Activated CD4-positive, alpha-beta T cell treated with anti-CD3 and anti-CD28 coated beads, Interleukin-2, amount 50 U/mL, for 48 hours (primary cell): ENCODE data around the gene RXRA.

Experiments
- DNase-seq, 2 experiments: peaks; one replicate each; pipeline ENCODE4 v3.0.0-alpha.2; 2020

The RXRA gene

DNA sequence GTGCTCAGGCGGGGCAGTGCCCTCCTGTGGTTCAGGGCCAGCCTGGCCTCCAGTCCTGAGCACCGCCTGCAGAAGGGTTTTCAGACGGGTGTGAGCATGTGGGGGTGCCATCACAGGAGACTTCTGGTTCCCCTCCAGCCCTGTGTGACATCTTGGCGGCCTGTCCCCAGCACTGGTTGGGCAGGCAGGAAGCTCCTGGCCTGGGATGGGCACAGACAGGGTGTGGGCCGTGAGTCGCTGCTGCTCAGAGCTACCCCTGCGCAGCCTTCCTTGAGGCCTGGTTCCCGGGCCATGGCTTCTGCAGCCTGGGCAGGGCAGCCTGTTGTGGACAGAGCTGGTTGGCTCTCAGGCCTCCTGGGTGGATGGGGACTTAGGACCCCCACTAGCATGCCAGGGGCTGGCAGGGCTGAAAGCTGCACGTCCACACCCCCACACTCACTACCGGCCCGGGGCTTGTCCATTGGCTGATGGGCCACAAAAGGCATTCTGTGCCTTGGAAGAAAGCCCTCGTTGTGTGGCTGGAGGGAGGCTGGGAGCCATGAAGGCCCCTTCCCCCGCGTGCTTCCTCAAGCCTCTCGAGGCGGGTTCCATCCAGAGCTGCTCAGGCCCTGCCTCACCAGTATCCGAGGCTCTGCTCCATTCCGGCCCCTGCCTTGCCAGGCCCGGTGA, 58.7 kb downstream of the RXRA start:
- no peak for DNase-seq

DNA sequence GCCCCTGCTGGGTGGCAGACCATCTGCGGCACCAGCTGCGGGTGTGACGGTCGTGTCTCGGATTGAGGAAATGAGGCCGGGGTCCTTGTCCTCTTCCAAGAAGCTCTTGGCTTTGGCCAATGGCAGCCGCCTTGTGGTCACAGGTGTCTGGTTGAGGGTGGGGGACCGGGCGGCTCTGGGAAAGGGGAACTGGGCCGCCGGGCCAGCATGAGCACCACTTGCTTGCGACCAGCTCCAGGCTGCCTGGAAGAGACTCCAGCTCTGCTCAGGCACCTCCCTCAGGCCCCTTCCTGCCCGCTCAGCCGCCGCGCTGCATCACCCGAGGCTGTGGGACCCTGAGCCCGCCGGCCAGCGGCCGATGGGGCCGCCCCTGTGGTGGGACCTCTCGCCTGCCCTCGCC, 59.7 kb downstream of the RXRA start:
- DNase-seq = no peak

DNA sequence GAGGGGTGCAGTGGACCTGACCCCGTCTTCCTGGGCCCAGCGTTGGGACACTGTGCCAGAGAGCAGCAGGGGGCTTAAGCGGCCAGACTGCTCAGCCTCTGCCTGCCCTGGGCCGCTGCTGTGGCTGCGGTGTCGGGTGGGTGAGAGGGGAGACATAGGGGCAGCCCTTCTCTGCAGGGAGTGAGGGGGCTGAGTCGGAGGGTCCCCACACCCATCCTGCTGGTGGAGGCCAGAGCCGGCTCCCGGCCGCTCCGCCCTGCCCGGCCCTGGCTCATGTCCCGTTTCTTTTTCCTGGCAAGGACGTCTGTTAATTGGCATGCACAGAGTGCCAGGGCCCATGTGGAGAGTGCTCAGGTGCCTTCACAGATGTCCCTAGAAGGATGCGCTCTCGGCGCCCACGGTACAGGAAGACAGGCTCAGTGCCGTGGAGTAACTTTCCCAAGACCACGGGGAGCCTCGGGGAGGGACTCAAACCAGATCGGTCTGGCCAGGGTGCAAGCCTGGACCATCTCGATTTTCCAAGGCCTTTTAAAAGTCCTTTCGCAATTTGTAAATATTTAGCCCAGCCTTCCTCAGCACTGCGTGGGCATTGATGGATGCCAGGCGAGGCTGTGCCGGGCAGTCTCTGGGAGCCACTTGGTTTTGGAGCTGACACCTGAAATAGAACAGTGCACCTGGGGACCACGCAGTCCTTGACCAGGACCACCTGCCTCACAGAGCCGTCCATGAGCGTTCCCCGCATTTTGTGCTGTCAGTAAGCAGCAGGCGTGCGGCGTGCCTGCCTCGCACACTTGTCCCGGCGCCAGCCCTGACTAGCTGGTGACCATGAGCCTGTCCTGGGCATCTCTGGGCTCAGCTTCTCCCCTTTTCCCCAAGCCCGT, 60.9 kb downstream of the RXRA start:
- no peak for DNase-seq

DNA sequence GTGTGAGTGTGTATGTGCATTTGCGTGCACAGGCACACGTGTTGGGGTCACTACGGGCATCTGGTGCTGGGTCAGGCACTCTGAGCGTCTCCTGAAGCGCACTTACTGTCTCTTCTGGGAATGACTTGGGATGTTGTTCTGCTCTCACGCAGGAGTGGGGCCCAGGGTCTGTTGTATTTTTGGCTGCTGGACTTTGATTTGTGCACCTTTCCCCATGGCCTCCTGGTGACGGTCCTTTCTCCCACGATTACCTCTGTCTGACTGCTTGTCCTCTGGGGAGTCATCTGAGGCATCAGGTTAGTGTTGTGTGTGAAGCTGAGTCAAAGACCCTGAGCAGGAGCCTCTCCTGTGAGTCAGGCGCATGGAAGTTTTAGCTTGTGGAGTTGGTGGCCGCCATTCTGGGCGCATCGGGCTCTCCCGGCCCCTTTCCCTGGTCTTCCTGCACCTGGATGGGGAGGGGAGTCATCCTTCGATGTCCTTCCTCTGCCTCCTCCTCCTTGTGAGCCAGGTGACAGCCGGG, 62.1 kb downstream of the RXRA start:
- DNase-seq = no peak

DNA sequence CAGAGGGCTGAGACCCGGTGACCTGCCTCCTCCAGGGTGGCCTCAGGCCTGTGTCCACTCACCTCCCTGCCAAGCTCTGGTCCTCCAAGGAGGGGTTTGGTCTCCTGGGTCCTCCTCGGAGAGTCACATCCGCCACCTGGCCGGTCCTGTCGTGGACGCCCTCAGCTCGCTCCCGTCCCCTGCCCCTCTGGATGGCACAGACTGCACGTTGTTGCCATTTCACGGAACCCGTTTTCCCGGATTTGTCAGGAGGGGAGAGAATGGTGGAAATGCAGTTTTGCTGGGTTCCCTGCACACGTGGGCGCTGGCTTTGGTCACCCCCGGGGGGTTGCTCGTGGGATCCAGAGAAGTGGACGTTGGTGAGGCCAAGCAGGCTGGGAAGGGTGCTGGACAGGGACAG, 62.7 kb downstream of the RXRA start:
- no peak for DNase-seq

DNA sequence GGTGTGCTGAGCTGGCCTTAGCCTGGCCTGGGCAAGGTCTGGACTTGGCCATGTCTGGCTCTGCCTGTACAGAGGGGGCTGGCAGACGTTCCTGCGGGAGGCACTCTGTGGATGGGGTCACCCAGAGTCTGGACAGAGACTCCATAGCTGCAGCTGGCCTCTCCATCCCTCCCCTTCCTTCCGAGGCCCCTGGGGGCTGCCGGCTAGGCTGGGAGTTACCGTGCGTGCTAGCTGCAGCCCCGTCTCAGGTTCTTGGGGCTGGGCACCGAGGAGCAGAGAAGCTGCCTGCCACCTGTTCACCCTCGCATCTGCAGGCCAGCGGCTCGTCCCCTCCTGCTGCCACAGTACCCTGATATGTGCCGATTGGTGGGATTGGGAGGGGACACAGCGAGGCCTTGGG, 63.4 kb downstream of the RXRA start:
- DNase-seq = no peak

DNA sequence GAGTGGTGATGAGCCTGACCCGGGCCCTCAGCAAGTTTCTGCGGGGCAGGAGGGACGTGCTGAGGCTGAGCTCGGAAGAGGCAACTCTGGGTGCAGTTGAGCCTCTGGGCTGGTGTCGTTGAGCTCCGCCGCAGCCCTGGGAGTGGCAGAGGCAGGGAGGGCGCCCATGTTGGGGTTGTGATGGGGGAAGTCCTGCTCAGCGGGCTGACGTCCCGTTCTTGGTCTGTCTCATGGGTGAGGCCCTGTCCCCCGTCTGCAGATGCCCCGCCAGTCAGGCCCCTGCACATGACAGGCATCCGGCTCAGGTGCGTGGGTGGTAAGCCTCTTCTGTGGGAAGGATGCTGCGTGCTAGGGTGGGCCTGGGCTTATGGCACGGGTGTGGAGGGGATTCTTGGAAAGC, 64.3 kb downstream of the RXRA start:
- peak; percentile 87 to 90 for DNase-seq

DNA sequence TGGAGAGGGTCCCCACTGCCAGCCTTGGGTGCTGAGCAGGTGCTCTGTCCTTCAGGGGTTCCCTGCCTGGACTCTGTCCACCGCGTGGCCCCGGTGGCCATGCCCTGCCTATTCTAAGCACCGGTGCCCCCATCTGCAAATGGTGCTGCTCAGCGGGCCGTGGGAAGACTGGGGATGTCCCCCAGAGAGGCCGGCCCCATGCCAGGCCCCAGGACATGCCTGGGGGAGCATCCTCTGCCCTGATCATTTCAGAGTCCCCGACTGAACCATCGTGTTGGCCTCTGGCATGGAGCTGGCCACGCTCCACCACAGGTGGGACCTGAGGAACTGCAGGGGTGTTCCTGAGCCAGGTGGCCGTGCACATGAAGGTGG, 64.7 kb downstream of the RXRA start:
- no peak for DNase-seq

DNA sequence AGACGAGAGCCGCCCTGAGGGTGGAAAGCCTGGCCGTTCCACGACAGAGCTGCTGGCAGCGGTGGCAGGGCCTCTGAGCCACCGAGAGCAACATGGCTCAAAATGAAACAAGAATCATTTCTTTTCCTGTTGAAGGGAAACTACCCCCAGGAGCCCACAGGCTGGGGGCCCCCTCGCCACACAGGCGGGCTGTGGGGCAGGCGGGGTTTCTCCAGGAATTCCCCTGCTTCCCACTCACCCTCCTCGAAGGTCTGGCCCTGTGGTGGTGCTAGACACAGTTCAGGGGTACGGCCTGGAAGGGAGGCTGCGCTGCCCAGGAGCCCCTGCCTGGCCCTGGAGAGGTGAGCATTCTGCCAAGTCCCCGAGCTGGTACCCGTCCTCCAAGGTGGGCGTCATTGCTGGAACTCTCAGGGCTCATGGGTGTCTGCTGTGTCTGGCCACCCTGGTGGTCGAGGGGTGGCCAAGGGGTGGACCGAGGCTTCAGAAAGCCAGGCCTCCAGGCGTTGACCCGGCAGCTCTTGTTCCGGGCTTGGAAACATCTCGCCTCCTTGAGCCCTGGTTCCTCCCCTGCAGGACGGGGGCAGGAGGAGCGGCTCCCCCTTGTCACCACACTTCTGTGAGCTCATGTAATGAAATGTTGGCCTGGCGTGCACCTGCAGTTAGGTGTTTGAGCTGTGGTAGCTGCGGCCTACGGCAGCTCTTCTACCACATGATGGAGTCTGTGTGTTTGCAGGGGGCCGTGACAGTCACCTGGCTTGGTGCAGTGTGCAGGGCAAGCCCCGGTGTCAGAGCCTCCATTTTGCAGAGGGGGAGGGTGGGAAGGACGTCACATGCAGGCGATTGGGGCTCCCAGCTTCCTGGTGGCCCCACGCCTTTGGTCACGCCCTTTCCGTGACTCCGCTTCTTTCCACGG, 65.3 kb downstream of the RXRA start:
- DNase-seq = peak; percentile 84 to 88

DNA sequence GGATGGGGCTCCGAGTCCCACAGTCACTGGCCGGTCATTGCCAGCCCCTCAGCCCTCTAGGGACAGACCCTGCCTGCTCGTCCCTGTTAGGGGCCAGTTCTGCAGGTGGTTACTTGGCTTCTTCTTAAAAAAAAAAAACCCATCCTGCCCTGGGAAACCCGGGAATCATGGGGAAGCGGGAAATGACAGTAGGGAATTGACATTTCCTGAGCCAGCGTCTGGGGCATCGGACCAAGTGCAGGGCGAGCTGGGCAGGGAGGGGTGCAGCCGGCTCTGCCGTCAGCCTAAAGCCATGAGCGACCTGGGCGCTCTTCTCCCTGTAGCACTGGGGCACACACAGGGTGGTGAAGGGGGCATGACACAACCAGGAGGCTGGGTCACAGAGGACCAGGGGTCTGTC, 66.6 kb downstream of the RXRA start:
- DNase-seq = no peak

DNA sequence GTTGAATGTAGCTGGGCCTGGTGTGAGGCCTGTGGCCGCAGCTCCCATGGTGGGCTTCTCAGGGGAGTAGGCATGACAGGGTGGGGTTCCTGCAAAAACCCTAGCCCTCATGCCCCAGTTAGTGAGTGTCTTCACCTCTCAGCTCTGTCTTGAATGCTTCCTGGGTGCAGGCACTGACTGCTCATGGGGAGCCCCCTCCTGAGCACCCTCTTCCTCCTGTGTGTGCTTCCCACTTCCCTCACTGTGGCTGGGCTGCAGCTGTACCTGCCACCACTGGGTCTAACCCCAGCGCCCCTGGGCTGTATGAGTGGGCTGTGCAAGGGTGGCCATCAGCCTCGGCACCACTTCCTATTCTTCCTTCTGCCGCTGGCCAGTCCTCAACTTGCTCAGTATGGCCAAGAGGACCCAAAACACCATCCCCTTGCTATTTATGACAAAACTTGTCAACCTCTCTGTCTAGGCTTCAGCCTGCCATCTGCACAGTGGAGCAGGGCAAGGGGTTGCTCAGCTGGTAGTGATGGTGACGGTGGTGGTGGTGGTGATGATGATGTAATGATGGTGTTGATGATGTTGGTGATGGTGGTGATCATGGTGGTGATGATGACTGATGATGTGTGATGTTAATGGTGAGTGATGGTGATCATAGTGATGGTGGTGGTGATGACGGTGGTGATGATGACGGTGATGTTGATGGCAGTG, 67.5 kb downstream of the RXRA start:
- no peak for DNase-seq

DNA sequence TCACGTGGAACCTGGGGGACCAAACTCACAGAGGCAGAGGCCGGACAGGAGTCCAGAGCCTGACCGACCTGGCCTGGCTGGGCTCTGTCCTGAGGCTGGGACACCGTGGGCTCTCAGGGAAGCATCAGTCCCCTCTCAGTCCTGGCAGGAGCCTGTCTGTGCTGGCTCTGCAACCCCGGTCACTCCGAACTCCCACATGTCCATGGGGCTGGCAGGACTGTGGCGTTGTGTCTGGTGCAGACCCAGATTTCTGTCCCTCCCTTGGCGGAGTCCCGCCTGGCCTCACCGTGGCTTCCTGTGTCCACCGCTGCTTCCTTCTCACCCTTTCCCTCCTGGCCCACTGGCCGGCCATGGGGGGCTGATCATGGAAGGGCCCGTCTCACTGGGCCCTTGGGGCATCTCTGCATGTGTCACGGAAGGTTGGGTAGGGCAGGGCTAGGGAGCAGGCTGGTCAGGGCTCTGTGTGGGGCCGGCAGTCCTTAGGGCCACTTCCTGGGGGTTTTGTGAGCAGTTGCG, 68.8 kb downstream of the RXRA start:
- no peak for DNase-seq

DNA sequence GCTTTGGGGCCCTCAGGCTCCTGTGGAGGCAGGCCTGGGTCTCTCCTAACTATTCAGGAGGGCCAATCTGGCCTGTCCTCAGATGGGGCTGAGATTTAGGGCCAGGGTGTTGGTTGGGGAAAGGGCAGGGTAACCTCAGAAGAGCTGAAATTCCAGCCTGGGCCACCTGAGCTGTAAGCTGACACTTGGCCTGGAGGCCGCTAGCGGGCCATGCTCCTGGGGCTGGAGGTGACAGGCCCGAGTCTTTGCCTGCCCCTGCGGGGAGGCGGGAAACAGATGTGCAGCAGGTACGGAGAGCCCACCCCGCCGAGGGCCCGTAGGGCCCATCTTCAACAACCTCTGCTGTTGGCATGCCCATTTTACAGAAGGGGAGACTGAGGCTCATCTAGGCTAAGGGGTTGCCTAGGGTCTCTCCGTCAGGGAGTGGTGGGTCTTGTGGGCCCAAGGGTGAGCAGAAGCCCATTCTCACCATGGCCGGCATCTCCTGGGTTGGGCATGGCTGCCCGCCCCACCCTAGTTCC, 69.5 kb downstream of the RXRA start:
- peak in 1 of 2 experiments; percentile 21 for DNase-seq

DNA sequence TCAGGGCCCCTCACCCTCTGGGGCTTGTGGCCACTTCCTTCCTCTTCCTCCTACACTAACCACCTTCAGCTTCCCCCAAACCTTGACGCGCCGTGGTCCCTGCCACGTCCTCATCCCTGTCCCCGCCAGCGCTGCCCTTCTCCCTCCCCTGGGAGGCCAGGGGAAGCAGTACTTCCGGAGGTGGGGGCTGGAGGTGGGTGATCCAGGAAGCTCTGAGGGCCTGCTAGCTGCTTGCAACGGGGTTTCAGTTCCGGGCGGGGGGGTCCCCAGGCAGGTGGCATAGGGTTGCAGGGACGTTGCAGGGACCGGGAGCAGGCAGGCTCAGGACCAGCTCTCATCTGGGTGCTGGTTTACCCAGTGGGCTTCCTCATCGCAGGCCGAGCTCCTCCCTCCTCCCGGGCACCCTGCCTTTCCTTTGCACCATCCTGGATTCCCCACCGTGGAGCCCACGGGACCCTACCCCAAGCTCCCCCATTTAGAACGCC, 70.0 kb downstream of the RXRA start:
- DNase-seq = peak; percentile 77 to 83

DNA sequence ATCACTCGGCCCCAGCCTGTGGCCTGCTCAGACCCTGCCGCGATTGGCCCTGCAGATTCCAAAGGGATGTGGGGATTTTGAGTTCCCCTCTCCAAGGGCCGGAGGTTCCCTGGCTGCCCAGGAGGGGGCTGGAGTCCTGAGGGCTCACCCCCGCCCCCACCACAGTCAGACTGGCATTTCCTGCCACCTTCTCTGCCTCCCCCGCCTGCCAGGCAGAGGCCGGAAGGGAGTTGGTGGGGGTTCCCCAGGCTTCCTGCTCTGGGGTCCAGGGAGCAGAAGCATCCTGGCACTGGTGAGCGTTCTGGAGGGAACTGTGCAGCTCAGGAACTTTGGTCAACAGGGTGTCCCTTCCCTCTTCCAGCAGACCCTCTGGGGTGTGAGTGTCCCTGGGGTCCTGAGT, 70.6 kb downstream of the RXRA start:
- peak; percentile 65 to 68 for DNase-seq

DNA sequence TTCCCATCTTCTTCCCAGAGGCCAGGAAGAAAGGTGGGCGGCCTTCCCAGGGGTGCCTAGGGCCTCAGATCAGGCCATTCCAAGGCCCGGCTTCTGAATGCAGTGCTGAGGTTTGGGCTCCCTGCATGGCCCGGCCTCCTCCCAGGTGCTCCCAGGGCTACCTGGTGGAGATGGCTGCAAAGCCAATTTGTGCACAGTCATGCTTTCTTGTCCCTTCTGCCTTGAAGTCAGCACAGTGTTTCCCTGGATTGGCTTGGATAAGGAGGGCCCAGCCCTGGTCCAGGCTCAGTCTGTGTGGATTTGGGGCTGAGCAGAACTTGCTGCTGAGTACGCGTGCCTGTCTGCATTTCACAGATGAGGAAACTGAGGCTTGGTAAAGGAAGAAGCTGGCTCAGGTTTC, 72.5 kb downstream of the RXRA start:
- DNase-seq = no peak

DNA sequence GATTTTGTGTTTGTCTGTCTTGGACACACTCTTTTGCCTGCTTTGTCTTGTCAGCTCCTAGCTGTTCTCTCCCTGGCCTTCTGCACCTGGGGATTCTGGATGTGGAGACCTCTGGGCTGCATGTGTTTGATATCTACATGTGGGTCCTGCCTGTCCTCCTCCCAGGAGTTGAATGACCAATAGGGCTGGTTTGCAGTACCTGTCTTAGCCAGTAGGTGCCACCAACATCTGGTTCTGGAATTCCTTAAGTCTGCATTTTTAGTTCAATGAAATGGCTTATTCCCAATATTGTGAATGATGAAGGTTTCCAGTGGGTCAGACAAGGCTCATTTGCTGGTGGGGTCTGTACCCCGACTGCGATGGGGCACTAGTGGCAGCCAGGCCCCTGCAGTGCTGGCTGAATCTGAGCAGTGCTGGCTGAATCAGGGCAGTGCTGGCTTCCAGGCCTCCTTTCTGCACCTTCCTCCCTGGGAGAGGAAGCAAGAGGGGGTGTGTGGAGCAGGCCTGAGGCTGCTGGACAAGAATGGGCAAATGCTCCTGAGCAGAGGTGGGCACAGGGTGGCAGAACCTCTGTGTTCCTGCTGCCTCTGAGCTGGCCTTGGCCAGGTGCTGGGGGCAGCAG, 73.3 kb downstream of the RXRA start:
- DNase-seq = peak; percentile 33 to 44

DNA sequence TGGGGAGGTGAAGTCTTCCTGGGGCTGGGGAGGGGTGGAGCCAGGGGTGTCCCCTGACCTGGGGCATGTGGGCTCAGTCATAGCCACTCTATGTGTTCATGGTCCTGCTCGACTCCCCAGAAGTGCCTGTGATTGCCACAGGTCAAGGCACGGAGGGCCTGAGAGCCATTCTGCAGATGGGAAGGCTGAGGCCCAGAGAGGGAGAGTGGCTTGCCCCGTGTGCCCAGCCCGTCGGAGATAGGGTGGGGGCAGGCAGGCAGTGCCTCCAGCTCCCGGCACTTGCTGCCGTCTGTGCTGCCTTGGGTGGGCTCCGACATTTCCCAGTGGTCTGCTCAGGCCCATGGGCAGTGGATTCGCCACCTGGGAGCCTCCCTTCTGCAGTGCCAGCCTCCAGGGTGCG, 74.0 kb downstream of the RXRA start:
- no peak for DNase-seq

DNA sequence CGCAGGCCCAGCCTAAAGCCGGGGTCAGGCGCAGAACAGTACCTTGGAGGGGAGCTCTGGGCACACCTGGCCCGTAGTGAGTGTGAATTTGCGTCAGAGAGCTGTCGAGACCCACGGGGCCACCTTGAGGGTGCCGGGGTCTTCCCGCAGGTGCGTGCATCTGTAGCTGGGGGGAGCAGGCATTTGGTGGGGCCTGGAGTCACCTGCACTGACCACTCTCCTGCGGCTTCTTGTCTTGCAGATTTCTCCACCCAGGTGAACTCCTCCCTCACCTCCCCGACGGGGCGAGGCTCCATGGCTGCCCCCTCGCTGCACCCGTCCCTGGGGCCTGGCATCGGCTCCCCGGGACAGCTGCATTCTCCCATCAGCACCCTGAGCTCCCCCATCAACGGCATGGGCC, 75.1 kb downstream of the RXRA start:
- DNase-seq = no peak

DNA sequence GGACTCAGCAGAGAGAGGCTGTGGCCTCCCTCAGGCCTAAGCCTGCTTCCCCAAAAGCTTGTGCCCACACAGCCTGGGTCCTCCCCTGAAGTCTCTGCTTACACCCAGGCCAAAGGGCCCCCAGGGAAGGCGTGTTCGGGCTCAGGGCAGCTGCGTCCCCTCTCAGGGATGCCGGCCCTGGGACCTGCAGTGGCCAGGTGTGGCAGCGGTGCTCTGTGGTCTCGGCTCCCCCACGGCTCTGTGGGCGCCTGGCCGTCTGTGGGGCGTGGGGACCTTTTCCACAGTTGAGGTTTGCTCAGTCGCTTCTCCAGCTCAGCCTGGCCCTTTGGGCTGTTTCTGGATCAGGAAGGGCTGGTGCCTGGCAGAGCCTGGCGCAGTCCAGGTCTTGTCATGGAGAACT, 75.9 kb downstream of the RXRA start:
- no peak for DNase-seq

DNA sequence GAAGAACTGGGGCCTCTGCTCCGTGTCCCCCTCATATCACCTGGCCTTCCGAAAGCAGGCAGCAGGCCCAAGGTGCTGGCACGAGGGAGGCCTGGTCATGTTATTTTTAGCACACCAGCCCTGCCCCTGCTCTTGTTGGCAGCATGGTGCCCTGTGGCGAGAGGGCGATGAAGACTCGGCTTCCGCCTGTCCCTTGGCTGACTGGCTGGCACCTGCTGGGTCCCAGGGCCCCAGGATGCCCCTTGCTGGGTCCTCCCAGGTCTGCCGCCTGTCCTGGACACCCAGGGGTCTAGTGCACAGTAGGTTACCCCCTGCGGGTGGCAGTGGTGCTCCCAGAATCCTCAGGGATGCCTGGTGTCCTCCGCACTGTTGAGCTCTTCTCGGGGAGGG, 77.0 kb downstream of the RXRA start:
- no peak for DNase-seq
